ES-I3 (cell line): Measurements from ENCODE around the gene ZNF451.

ENCODE experiments used
- H3K36me3 ChIP-seq: 2 replicates; pipeline ENCODE4 v1.6.1; 2013; ENCODE audit warnings: mild to moderate bottlenecking, low read length, control low read depth, moderate library complexity; ENCODE audit not compliant: insufficient read depth
- H3K4me1 ChIP-seq: 2 replicates; pipeline ENCODE4 v1.6.1; 2013; ENCODE audit warnings: mild to moderate bottlenecking, control low read depth, low read length; ENCODE audit not compliant: insufficient read depth
- H3K9ac ChIP-seq: 2 replicates; pipeline ENCODE4 v1.6.1; 2013; ENCODE audit warnings: low read depth, mild to moderate bottlenecking, low read length, moderate library complexity
- H3K9me3 ChIP-seq: 2 replicates; pipeline ENCODE4 v1.6.1; 2013; ENCODE audit warnings: mild to moderate bottlenecking, low read length, moderate library complexity; ENCODE audit not compliant: control insufficient read depth, insufficient read depth

The ZNF451 gene

GRCh38 chr6:57113105-57113504, 23.1 kb downstream of the ZNF451 start:
- Histone ChIP-seq H3K4me1 (peaks cover 12% of the 10 kb centered on the region; the same call in 1 of the 2 replicates), H3K36me3 (no peaks in the 10 kb centered on the region), H3K9me3 (no peaks in the 10 kb centered on the region), H3K9ac (no peak overlapping the region)

- Histone ChIP-seq H3K36me3 (no peaks in the 10 kb centered on the region), H3K9ac (no peak overlapping the region), H3K9me3 (no peaks in the 10 kb centered on the region), H3K4me1 (no peaks in the 10 kb centered on the region)
Measured at GRCh38 chr6:57116776-57117175, 26.8 kb downstream of the ZNF451 start.

- no peaks in the 10 kb centered on the region; the same call in 1 of the 2 replicates for H3K36me3 ChIP-seq
- no peaks in the 10 kb centered on the region for H3K9me3 ChIP-seq
- no peaks in the 10 kb centered on the region for H3K4me1 ChIP-seq
- no peak overlapping the region for H3K9ac ChIP-seq
Measured at GRCh38 chr6:57117796-57118195, 27.8 kb downstream of the ZNF451 start.

DNA sequence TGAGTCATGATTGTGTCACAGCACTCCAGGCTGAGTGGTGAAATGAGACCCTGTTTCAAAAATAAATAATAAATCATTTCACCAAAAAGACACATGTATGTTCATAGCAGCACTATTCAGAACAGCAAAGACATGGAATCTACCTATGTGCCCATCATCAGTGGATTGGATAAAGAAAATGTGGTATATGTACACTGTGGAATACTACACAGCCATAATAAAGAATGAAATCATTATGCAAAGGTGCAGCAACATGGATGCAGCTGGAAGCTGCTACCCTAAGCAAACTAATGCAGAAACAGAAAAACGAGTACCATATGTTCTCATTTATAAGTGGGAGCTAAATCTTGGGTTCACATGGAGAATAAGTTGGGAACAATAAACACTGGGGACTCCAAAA, 33.1 kb downstream of the ZNF451 start:
- H3K9ac ChIP-seq, result no peak overlapping the region
- H3K9me3 ChIP-seq, result no peaks in the 10 kb centered on the region
- no peaks in the 10 kb centered on the region for H3K4me1 ChIP-seq
- H3K36me3 ChIP-seq, result peaks cover 3% of the 10 kb centered on the region

DNA sequence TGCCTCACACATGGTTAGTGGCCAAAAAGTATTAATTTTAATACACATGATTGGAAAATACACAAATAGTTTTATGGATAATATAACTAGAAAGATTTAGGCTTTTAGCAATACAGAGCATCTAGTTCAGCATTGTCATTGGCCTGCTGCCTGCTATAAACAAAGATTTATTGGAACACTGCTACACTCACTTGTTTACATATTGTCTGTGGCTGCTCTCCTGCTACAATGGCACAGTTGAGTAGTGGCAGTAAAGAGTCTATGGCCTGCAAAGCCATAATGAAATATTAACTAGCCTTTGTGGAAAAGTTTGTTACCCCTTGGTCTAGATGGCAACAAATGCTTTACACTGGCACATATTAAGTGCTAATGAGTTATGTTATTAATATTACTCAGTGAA, 37.8 kb downstream of the ZNF451 start:
- Histone ChIP-seq H3K9me3 (no peaks in the 10 kb centered on the region), H3K4me1 (no peaks in the 10 kb centered on the region), H3K9ac (no peak overlapping the region), H3K36me3 (peaks cover 3% of the 10 kb centered on the region; the same call in 1 of the 2 replicates)

DNA sequence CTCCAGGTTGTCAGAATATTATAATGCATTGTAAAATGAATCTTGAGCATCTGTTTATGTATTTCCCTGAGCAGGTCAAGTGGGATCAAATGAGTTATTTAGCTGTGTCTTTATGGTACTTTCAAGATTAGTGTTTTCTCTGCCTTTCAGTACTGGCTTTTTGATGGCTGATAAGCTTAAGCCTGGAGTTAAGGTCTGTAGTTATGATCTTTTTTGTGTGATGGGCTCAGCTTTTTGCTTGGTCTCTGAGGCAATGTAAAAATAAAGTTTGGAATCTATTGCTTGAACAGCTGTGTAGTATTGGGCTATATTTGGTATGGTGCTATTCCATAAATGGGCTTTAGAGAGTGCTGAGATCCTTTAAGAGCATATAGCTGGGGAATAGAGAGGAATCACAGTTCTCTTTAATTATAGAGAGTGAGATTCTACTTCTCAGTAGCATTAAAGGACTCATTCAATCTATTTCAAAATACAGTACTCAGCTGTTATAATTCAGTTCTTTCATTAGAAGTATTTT, 40.7 kb downstream of the ZNF451 start:
- Histone ChIP-seq H3K9me3 (no peaks in the 10 kb centered on the region), H3K9ac (no peak overlapping the region), H3K36me3 (peaks cover 2% of the 10 kb centered on the region; the same call in 1 of the 2 replicates), H3K4me1 (no peaks in the 10 kb centered on the region)

DNA sequence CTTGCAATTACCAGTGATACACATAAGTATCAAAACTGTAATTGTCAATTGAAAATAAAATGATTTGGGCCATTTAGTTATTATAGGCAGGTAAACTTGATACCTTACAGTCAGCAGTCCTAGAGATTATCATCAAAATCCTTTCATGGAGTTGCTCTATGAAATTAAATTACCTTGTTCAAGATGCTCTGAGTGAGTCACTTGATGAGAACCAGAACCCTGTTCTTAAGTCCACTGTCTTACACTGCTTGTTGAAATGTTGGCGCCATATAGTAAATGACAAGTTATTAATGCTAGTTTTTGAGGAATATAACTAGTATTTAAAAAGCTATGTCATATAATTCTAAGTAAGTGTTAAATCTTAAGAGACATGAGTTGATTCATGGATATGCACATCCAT, 45.0 kb downstream of the ZNF451 start:
- Histone ChIP-seq H3K4me1 (no peaks in the 10 kb centered on the region), H3K36me3 (peaks cover 2% of the 10 kb centered on the region; the same call in 1 of the 2 replicates), H3K9ac (no peak overlapping the region), H3K9me3 (no peaks in the 10 kb centered on the region)

DNA sequence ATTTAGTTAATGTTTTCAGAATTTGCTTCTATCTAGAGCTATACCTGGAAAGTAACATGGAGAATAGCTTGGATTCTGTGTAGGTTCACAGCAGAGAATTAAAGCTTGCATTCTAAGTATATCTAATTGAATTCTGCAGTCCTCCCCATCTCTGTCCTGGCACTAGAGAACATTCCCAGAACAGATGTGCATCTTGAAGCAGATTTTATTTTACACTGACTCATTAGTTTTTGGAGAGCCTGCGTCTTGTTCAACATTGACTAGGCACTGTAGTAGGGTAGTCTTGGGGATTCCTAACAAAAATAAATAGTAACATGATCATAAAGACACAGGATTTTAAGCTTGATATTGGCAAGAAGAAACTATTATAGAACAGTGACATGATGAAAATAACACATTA, 45.9 kb downstream of the ZNF451 start:
- no peak overlapping the region for H3K9ac ChIP-seq
- H3K4me1 ChIP-seq, result no peaks in the 10 kb centered on the region
- peaks cover 2% of the 10 kb centered on the region; the same call in 1 of the 2 replicates for H3K36me3 ChIP-seq
- H3K9me3 ChIP-seq, result no peaks in the 10 kb centered on the region

DNA sequence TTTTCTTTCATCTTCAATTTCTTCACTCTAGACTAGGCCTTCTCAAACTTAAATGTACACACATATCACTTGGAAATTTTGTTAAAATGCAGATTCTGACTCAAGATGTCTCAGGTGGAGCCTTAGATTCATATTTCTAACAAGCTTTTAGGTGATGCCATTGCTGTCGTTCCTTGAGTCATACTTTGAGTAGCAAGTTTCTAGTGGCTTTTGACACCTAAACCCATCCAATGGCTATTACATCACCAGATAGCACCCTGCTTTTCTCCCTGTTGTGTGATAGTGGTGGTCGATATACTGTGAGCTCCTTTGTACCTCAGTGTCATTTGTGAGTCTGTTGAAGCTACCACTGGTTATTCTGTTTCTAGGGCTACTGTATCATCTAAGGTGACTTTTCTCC, 47.4 kb downstream of the ZNF451 start:
- Histone ChIP-seq H3K36me3 (peaks cover 2% of the 10 kb centered on the region; the same call in 1 of the 2 replicates), H3K9ac (no peak overlapping the region), H3K4me1 (no peaks in the 10 kb centered on the region)

DNA sequence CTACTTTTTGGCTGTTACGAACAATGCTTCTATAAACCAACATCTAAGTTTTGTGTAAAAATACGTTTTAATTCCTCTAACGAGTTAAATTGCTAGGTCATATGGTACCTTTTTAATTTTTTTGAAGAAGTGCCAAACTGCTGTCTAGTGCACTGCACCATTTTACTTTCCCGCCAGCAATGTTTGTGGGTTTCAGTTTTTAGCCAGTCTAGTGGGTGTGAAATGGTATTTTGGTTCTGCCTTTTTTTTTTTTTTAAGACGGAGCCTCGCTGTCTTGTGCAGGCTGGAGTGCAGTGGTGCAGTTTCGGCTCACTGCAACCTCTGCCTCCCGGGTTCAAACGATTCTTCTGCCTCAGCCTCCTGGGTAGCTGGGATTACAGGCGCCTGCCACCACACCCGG, 48.0 kb downstream of the ZNF451 start:
- H3K36me3 ChIP-seq, result peaks cover 2% of the 10 kb centered on the region; the same call in 1 of the 2 replicates
- no peaks in the 10 kb centered on the region for H3K9me3 ChIP-seq
- no peak overlapping the region for H3K9ac ChIP-seq
- no peaks in the 10 kb centered on the region for H3K4me1 ChIP-seq

More for the DNA sequence above, 47.4 kb downstream of the ZNF451 start:
- H3K9me3 ChIP-seq, result no peaks in the 10 kb centered on the region

- Histone ChIP-seq H3K9me3 (no peaks in the 10 kb centered on the region), H3K36me3 (no peaks in the 10 kb centered on the region; the same call in 1 of the 2 replicates), H3K4me1 (no peaks in the 10 kb centered on the region), H3K9ac (no peak overlapping the region)
Measured at GRCh38 chr6:57141451-57142177, 51.6 kb downstream of the ZNF451 start.

- Histone ChIP-seq H3K36me3 (peaks cover 3% of the 10 kb centered on the region; the same call in 1 of the 2 replicates), H3K9me3 (no peaks in the 10 kb centered on the region)
Measured at GRCh38 chr6:57142178-57142525, 52.2 kb downstream of the ZNF451 start.

DNA sequence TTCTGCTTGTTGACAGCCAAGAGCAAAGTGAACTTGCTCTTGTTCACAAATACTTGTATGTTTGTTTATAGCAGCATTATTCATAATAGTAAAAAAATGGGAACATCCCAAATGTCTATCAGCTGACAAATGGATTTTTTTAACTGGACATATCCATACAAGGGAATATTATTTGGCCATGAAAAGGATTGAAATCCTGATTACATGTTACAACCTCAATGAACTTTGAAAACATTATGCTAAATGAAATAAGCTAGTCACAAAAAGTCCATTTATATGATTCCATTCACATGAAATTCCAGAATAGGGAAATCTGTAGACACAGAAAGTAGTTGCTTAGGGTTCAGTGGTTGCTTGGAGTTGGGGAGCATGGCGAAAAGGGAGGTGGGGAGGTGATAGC, 53.7 kb downstream of the ZNF451 start:
- H3K9ac ChIP-seq, result no peak overlapping the region
- peaks cover 7% of the 10 kb centered on the region; the same call in 1 of the 2 replicates for H3K36me3 ChIP-seq
- H3K4me1 ChIP-seq, result no peaks in the 10 kb centered on the region
- H3K9me3 ChIP-seq, result no peaks in the 10 kb centered on the region

More at GRCh38 chr6:57142178-57142525, 52.2 kb downstream of the ZNF451 start:
- Histone ChIP-seq H3K4me1 (no peaks in the 10 kb centered on the region), H3K9ac (no peak overlapping the region)

DNA sequence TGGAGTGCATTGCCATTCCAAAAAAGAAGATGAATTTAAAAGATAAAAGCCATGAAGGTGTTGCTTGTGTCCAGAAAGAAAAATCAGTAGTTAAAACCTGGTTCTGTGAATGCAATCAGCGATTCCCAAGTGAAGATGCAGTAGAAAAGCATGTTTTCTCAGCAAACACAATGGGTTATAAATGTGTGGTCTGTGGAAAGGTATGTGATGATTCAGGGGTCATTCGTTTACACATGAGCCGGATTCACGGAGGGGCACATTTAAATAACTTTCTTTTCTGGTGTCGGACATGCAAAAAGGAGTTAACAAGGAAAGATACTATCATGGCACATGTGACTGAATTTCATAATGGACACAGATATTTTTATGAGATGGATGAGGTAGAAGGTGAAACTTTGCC, 57.4 kb downstream of the ZNF451 start:
- no peaks in the 10 kb centered on the region for H3K4me1 ChIP-seq
- no peaks in the 10 kb centered on the region for H3K9me3 ChIP-seq
- no peak overlapping the region for H3K9ac ChIP-seq
- peaks cover 7% of the 10 kb centered on the region; the same call in 1 of the 2 replicates for H3K36me3 ChIP-seq
